Endothelial cell of umbilical vein (primary cell): ENCODE results near the gene APBB2. TPM values are rescaled to one million over a fixed set of nuclear protein-coding genes. Genes with fewer than 3 reads are reported as not detected.
A peak's percentile ranks its signal among the peaks of the same experiment; 100 is the strongest.

ENCODE experiments used
- BruUV-seq: library from RNA; stranded (reverse); fragments of 400-500 nt; replicated peaks from 2 replicates; lab custom pipeline; 2021; lab: Mats Ljungman, UMichigan
- CTCF ChIA-PET: fragments of 300-600, 350-600 bp; sonication (Branson Sonifier 250); formaldehyde crosslinking; loops from one replicate; lab custom pipeline; 2021; ENCODE audit warnings: antibody characterized with exemption, inconsistent platforms; lab: Charles Lee
- POLR2A ChIA-PET: fragments of 300-600, 350-600 bp; sonication (Branson Sonifier 250); formaldehyde crosslinking; loops from one replicate; lab custom pipeline; 2021; ENCODE audit warnings: antibody characterized with exemption, inconsistent platforms; lab: Charles Lee
- DNase-seq: peaks from one replicate; pipeline ENCODE4 v3.0.0-alpha.2; 2011; ENCODE audit warnings: low read depth, low spot score
- FAIRE-seq: peaks from 2 replicates; lab custom pipeline; 2011; peaks lifted over from hg19 to GRCh38; lab: Jason Lieb, UNC
- H2AFZ ChIP-seq: 2 replicates; pipeline ENCODE4 v1.6.0; 2012; ENCODE audit warnings: low read depth, low read length, control low read depth, inconsistent platforms
- H3K27ac ChIP-seq: 2 replicates; pipeline ENCODE4 v1.5.1; 2011; ENCODE audit warnings: low read depth, mild to moderate bottlenecking, control low read depth, low read length, moderate library complexity; ENCODE audit not compliant: insufficient read depth
- H3K27me3 ChIP-seq, 2 experiments: 2 replicates each; pipeline versions ENCODE4 v1.6.0 to v1.6.1; 2011; ENCODE audit warnings: low read length in 2 of 2, mixed read lengths in 1 of 2; ENCODE audit not compliant: control insufficient read depth in 2 of 2, insufficient read depth in 2 of 2
- H3K36me3 ChIP-seq, 2 experiments: 2 replicates in 1 of 2; 3 replicates in 1 of 2; pipeline ENCODE4 v1.5.1; 2011; ENCODE audit warnings: low read length in 2 of 2, mild to moderate bottlenecking in 1 of 2, moderate library complexity in 1 of 2; ENCODE audit not compliant: control insufficient read depth in 2 of 2, insufficient read depth in 2 of 2; ENCODE audit errors: extremely low read depth in 1 of 2
- H3K4me1 ChIP-seq: 3 replicates; pipeline ENCODE4 v1.5.1; 2011; ENCODE audit warnings: mild to moderate bottlenecking, low read length; ENCODE audit not compliant: control insufficient read depth, insufficient read depth; ENCODE audit errors: extremely low read depth
- H3K4me2 ChIP-seq: 2 replicates; pipeline ENCODE4 v1.6.1; 2011; ENCODE audit warnings: low read length, control low read depth, mixed read lengths; ENCODE audit not compliant: insufficient read depth
- H3K4me3 ChIP-seq, 3 experiments: fragments of 200-600 bp in 1 of 3; sonication (generic), shearing (Covaris generic) in 1 of 3; replicated peaks in 1 of 3; 2 replicates each; pipeline ENCODE4 v1.5.1; 2011 to 2016; ENCODE audit warnings: control low read depth in 3 of 3, low read length in 3 of 3, mild to moderate bottlenecking in 2 of 3, inconsistent platforms in 1 of 3, low read depth in 1 of 3, moderate library complexity in 1 of 3; ENCODE audit not compliant: insufficient read depth in 1 of 3
- H3K79me2 ChIP-seq: 2 replicates; pipeline ENCODE4 v1.6.0; 2012; ENCODE audit warnings: low read length, inconsistent platforms; ENCODE audit not compliant: control insufficient read depth, insufficient read depth
- H3K9ac ChIP-seq: replicated peaks from 2 replicates; pipeline ENCODE3; 2011; ENCODE audit warnings: low read length, control low read depth; ENCODE audit not compliant: insufficient read depth; ENCODE audit errors: extremely low read depth
- H3K9me1 ChIP-seq: replicated peaks from 3 replicates; pipeline ENCODE4 v1.6.0; 2011; ENCODE audit warnings: mild to moderate bottlenecking, low read length; ENCODE audit not compliant: control insufficient read depth, insufficient read depth; ENCODE audit errors: extremely low read depth
- H3K9me3 ChIP-seq: replicated peaks from 2 replicates; pipeline ENCODE4 v1.5.1; 2012; ENCODE audit warnings: low read length, inconsistent platforms; ENCODE audit not compliant: control insufficient read depth, insufficient read depth
- H4K20me1 ChIP-seq: replicated peaks from 2 replicates; pipeline ENCODE3; 2011; ENCODE audit warnings: mild to moderate bottlenecking, low read length; ENCODE audit not compliant: control insufficient read depth, insufficient read depth; ENCODE audit errors: extremely low read depth
- EZH2 ChIP-seq: IDR thresholded peaks from 2 replicates; pipeline ENCODE4 v1.6.1; 2012; ENCODE audit warnings: borderline replicate concordance, low read depth, mild to moderate bottlenecking, moderate library complexity, low read length, inconsistent platforms; ENCODE audit not compliant: severe bottlenecking
- FOS ChIP-seq: IDR thresholded peaks from 2 replicates; pipeline ENCODE4 v1.6.1; 2011; ENCODE audit warnings: mild to moderate bottlenecking, low read length, moderate library complexity, borderline replicate concordance; ENCODE audit not compliant: insufficient read depth
- GATA2 ChIP-seq: IDR thresholded peaks from 2 replicates; pipeline ENCODE4 v1.7.0; 2011; ENCODE audit warnings: low read depth, mild to moderate bottlenecking, moderate library complexity, mixed read lengths, low read length; ENCODE audit not compliant: insufficient read length, insufficient read depth
- JUN ChIP-seq: IDR thresholded peaks from 2 replicates; pipeline ENCODE4 v1.6.1; 2011; ENCODE audit warnings: borderline replicate concordance, low read depth; ENCODE audit not compliant: insufficient read length, insufficient read depth
- MYC ChIP-seq: IDR thresholded peaks from one replicate; pipeline ENCODE4 v1.6.1; 2011; ENCODE audit warnings: mild to moderate bottlenecking, low read depth, low read length
- POLR2A ChIP-seq: IDR thresholded peaks from 2 replicates; pipeline ENCODE4 v1.6.1; 2012; ENCODE audit warnings: low read depth, mild to moderate bottlenecking, control low read depth, low read length
- POLR2AphosphoS5 ChIP-seq: IDR thresholded peaks from 2 replicates; pipeline ENCODE4 v1.6.1; 2012; ENCODE audit warnings: low read depth, mild to moderate bottlenecking, control low read depth, low read length, moderate library complexity; ENCODE audit not compliant: insufficient read depth
- dilution Hi-C: fragments of 300-500 bp; cut with MboI; formaldehyde crosslinking; loops from one replicate; pipeline ENCODE4 v1.15.0; 2019; ENCODE audit warnings: low sequenced_read_pairs; ENCODE audit not compliant: extremely low pct_ligation_motif_present
- intact Hi-C: fragments of 100-400 bp; cut with micrococcal nuclease; formaldehyde crosslinking; loops from one replicate; pipeline ENCODE4 v1.10.0; 2022
- polyA plus RNA-seq, 4 experiments: library from polyadenylated mRNA; depleted of rRNA in 3 of 4; stranded (reverse) in 3 of 4; unstranded in 1 of 4; fragments of >200 nt; gene quantifications; 2 replicates each; pipeline versions ENCODE4 v1.2.1 to v1.2.3, GENCODE V29; 2011 to 2012; ENCODE audit warnings: missing spikeins in 1 of 4
- total RNA-seq: library from RNA; stranded (reverse); gene quantifications from 2 replicates; pipeline ENCODE4 v1.2.3, GENCODE V29; 2021
- TF ChIP-seq, protein P1 (sequence below), 2 donors: IDR thresholded peaks; 1 replicate in 1 of 2; 2 replicates in 1 of 2; pipeline ENCODE4 v1.5.1; 2011; ENCODE audit warnings: low read length in 2 of 2, mild to moderate bottlenecking in 2 of 2, moderate library complexity in 2 of 2, control low read depth in 1 of 2, inconsistent platforms in 1 of 2, low read depth in 1 of 2; ENCODE audit not compliant: insufficient read depth in 1 of 2; ENCODE audit errors: extremely low read depth in 1 of 2
- TF ChIP-seq, protein P2 (sequence below): IDR thresholded peaks from 2 replicates; pipeline ENCODE4 v1.6.1; 2011; ENCODE audit not compliant: insufficient read depth, insufficient read length

Gene APBB2
- total and polyA plus RNA-seq, 2 donors (not counting 3 experiments of a cell fraction or from before 2014, with no cell fraction given), result 79.8 to 124 TPM

DNA sequence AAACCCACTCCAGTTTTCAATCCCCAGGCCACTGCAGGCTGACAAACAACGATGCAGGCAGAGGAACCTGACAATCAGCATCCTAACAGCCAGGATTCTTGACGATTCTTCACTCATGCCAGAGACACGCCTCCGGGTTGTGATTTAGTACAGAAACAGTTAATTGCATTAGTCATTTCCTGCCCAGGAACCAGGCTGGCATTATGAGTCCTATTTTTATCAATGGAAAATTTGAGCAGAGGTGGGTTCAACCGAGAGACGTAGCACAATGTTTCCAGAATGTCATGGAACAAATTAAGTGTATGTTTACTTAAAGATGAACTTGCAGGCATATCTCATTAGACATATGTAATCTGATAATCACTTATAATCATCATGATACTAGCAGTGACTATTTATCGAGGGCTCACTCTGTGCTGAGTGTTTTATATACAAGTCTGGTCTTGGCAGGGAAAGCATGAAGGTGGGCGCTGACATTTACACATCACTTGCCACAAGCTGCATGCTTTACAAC, 304.9 kb downstream of the APBB2 start:
- no peak for TF ChIP-seq MYC
- peak; percentile 66 for TF ChIP-seq POLR2AphosphoS5
- TF ChIP-seq, protein P1, sequence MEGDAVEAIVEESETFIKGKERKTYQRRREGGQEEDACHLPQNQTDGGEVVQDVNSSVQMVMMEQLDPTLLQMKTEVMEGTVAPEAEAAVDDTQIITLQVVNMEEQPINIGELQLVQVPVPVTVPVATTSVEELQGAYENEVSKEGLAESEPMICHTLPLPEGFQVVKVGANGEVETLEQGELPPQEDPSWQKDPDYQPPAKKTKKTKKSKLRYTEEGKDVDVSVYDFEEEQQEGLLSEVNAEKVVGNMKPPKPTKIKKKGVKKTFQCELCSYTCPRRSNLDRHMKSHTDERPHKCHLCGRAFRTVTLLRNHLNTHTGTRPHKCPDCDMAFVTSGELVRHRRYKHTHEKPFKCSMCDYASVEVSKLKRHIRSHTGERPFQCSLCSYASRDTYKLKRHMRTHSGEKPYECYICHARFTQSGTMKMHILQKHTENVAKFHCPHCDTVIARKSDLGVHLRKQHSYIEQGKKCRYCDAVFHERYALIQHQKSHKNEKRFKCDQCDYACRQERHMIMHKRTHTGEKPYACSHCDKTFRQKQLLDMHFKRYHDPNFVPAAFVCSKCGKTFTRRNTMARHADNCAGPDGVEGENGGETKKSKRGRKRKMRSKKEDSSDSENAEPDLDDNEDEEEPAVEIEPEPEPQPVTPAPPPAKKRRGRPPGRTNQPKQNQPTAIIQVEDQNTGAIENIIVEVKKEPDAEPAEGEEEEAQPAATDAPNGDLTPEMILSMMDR (IDR thresholded peaks at IDR 0.05; ENCODE audit: extremely low read depth in 1 of 2, insufficient read depth in 1 of 2, low read depth in 1 of 2, low read length in 2 of 2), result no peak
- TF ChIP-seq GATA2, result peak; percentile 63
- TF ChIP-seq, protein P2, sequence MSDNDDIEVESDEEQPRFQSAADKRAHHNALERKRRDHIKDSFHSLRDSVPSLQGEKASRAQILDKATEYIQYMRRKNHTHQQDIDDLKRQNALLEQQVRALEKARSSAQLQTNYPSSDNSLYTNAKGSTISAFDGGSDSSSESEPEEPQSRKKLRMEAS, result no peak
- TF ChIP-seq EZH2, result no peak
- peak; percentile 98 for TF ChIP-seq JUN
- TF ChIP-seq POLR2A, result peak; percentile 32
- peak; percentile 86 for TF ChIP-seq FOS
- no peak overlapping the region for H3K4me3 ChIP-seq
- peak overlapping the region; percentile 78 for H3K9ac ChIP-seq
- FAIRE-seq, result peak; percentile 87
- peaks cover 2% of the 10 kb centered on the region in 2 experiments for H3K36me3 ChIP-seq
- H4K20me1 ChIP-seq, result no peaks in the 10 kb centered on the region
- dilution Hi-C loops, result no loop called here
- H3K27ac ChIP-seq, result peak overlapping the region; percentile 98
- H3K9me3 ChIP-seq, result no peaks in the 10 kb centered on the region
- intact Hi-C loops, result loop anchor here (1.0 to 10.0 kb wide), 3 partner anchors 8 to 735 kb away; no protein-coding TSS in a partner anchor
- DNase-seq, result peak; percentile 98
- no peak overlapping the region for H2AFZ ChIP-seq
- no peaks in the 10 kb centered on the region for H3K27me3 ChIP-seq
- POLR2A ChIA-PET, result no interaction called here
- no peaks in the 10 kb centered on the region for H3K9me1 ChIP-seq
- H3K4me2 ChIP-seq, result peak overlapping the region; percentile 61
- H3K4me1 ChIP-seq, result peaks cover 29% of the 10 kb centered on the region
- CTCF ChIA-PET, result interaction anchor here (0.7 to 10.1 kb wide), 8 partner anchors 8 to 752 kb away, joined by 3 to 123 read pairs (median 6); partner anchors contain the start of gene APBB2
- BruUV-seq, result no TSS peak
- no peaks in the 10 kb centered on the region for H3K79me2 ChIP-seq
